GM23338 (cell line): ENCODE measurements around the gene MND1.

Experiments used
- CREB1 ChIP-seq: fragments of 250-450 bp; sonication (Bioruptor Pico); IDR thresholded peaks from 2 replicates; pipeline ENCODE4 v1.5.0; 2020; ENCODE audit warnings: low read depth, mild to moderate bottlenecking, moderate library complexity
- CTCF ChIP-seq, 2 experiments: fragments of 200-600 bp in 1 of 2; sonication (generic) in 1 of 2; conservative IDR thresholded peaks; 2 replicates each; pipeline versions ENCODE4 v1.5.1 to v1.6.1; 2016 to 2017; ENCODE audit warnings: antibody characterized with exemption in 2 of 2, low read depth in 2 of 2, mild to moderate bottlenecking in 2 of 2, moderate library complexity in 1 of 2
- ETS1 ChIP-seq: IDR thresholded peaks from 2 replicates; pipeline ENCODE4 v1.6.1; 2016; ENCODE audit warnings: antibody characterized with exemption
- EZH2 ChIP-seq: fragments of 200-600 bp; sonication (generic); IDR thresholded peaks from one replicate; pipeline ENCODE4 v1.8.0; 2017; ENCODE audit warnings: antibody characterized with exemption, mild to moderate bottlenecking, low read depth; ENCODE audit not compliant: unreplicated experiment
- EZH2phosphoT487 ChIP-seq: fragments of 200-600 bp; sonication (generic); IDR thresholded peaks from one replicate; pipeline ENCODE4 v1.8.1; 2018; ENCODE audit warnings: antibody characterized with exemption; ENCODE audit not compliant: unreplicated experiment
- JUNB ChIP-seq: IDR thresholded peaks from one replicate; pipeline ENCODE4 v1.6.1; 2016; ENCODE audit warnings: antibody characterized with exemption; ENCODE audit not compliant: unreplicated experiment
- NANOG ChIP-seq: IDR thresholded peaks from 2 replicates; pipeline ENCODE4 v1.6.1; 2016; ENCODE audit warnings: antibody characterized with exemption, borderline replicate concordance
- POLR2AphosphoS5 ChIP-seq: IDR thresholded peaks from 2 replicates; pipeline ENCODE4 v1.6.1; 2016; ENCODE audit warnings: antibody characterized with exemption, low read depth
- REST ChIP-seq: IDR thresholded peaks from one replicate; pipeline ENCODE4 v1.6.1; 2018; ENCODE audit warnings: antibody characterized with exemption; ENCODE audit not compliant: unreplicated experiment
- STAT1 ChIP-seq: IDR thresholded peaks from one replicate; pipeline ENCODE4 v1.6.1; 2016; ENCODE audit warnings: antibody characterized with exemption; ENCODE audit not compliant: unreplicated experiment

GRCh38 chr4:153453402-153453801 lies 108.9 kb downstream of the MND1 start:
- no peak for TF ChIP-seq ETS1
- TF ChIP-seq CTCF (conservative IDR thresholded peaks at IDR 0.05; ENCODE audit: low read depth in 2 of 2): no peak
- TF ChIP-seq EZH2phosphoT487: no peak
- no peak for TF ChIP-seq EZH2
- TF ChIP-seq JUNB: no peak
- TF ChIP-seq REST: no peak
- TF ChIP-seq POLR2AphosphoS5: no peak
- no peak for TF ChIP-seq CREB1
- TF ChIP-seq NANOG: no peak
- no peak for TF ChIP-seq STAT1
